Right lobe of liver (tissue), 6 donors: ENCODE results near the gene FBLIM1. TPM values are rescaled to one million over a fixed set of nuclear protein-coding genes. Genes with fewer than 3 reads are reported as not detected.

Experiments used
- ATAC-seq, 4 donors: fragments of 200-7000 bp; cut with Tn5 transposase; one replicate each; pipeline ENCODE4 v1.9.1; 2020; ENCODE audit warnings: mild to moderate bottlenecking in 4 of 4, moderate library complexity in 4 of 4
- DNase-seq, 3 donors: peaks; one replicate each; pipeline ENCODE4 v3.0.0-alpha.2; 2020
- H3K27ac ChIP-seq, 3 donors: fragments of 200-600 bp; one replicate each; pipeline ENCODE4 v1.8.0; 2022
- H3K27me3 ChIP-seq, 2 donors: fragments of 200-600 bp; one replicate each; pipeline ENCODE4 v1.8.0; 2022
- H3K36me3 ChIP-seq, 4 donors: fragments of 200-600 bp; sonication (generic) in 1 of 4; one replicate each; pipeline versions ENCODE4 v1.5.1 to v1.8.0; 2017 to 2022; ENCODE audit warnings: control low read depth in 1 of 4
- H3K4me1 ChIP-seq, 4 donors: fragments of 200-600 bp; sonication (generic) in 1 of 4; one replicate each; pipeline versions ENCODE4 v1.5.1 to v1.8.0; 2017 to 2022; ENCODE audit warnings: control low read depth in 1 of 4
- H3K4me3 ChIP-seq, 3 donors: fragments of 200-600 bp; one replicate each; pipeline ENCODE4 v1.8.0; 2022
- H3K9me3 ChIP-seq, 4 donors: fragments of 200-600 bp; sonication (generic) in 1 of 4; one replicate each; pipeline versions ENCODE4 v1.5.1 to v1.8.0; 2017 to 2022; ENCODE audit warnings: control low read depth in 1 of 4
- POLR2A ChIP-seq: fragments of 450-650 bp; IDR thresholded peaks from one replicate; pipeline ENCODE4 v1.6.1; 2017; ENCODE audit warnings: antibody characterized with exemption, mild to moderate bottlenecking
- WGBS: methylation state at CpG from one replicate; pipeline ENCODE4 v1.1.6; 2018; ENCODE audit warnings: low coverage, low lambda C conversion rate; ENCODE audit not compliant: insufficient coverage; ENCODE audit errors: missing lambda C conversion rate; 5-methylcytosine and 5-hydroxymethylcytosine counted together
- intact Hi-C, 2 donors: fragments of 100-400 bp; cut with DNase I; formaldehyde crosslinking; loops; one replicate each; pipeline versions ENCODE4 v1.11.2 to v1.14.1; 2022
- total RNA-seq, 6 experiments: library from RNA; depleted of rRNA in 2 of 6; stranded (reverse); fragments of >200 nt in 2 of 6; fragmentation: NEBNext Ultra II Directional in 3 of 6; extraction: Animal tissue kit (Norgen Biotek cat#: 25700) in 3 of 6; gene quantifications; one replicate each; pipeline versions ENCODE4 v1.1.0 to v1.2.4, GENCODE V29; 2016 to 2023
- TF ChIP-seq, protein P1 (sequence below), 4 donors: fragments of 200-600 bp in 3 of 4; fragments of 450-650 bp in 1 of 4; IDR thresholded peaks; one replicate each; pipeline versions ENCODE4 v1.5.1 to v1.8.0; 2016 to 2022; ENCODE audit warnings: antibody characterized with exemption in 4 of 4, mild to moderate bottlenecking in 2 of 4
- donor health status: DM: no; HTN: yes; CAD: no.
- donor health status: DM: no; HTN: no; CAD: no.
- donor health status: DM: no; HTN: no; CAD: no.
- donor health status: DM: no; HTN: yes; CAD: no.
- donor health status: DM: no; HTN: yes; CAD: no.

The FBLIM1 gene
- total RNA-seq, 6 experiments from 2014 or later, result 4.0 to 13.1 (median 6.0) TPM

DNA sequence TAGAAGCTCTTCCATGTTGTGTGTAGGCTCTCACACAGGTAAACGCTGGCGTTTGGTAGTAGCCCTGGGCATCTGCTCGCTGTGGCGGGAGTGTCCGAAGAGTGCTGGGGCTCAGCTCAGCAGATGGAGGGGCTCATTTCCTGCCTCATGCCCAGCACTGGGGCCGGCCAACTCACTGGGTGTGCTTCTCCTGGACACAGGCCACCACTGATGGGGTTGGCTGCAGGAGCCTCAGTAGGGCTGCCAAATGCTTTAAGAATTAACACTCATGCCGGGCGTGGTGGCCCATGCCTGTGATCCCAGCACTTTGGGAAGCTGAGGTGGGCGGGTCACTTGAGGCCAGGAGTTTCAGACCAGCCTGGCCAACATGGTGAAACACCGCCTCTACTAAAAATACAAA is 28.0 kb downstream of the FBLIM1 start:
- intact Hi-C loops, result no loop called here
- H3K4me1 ChIP-seq, result peaks cover 0 to 3% (median 0%) of the 10 kb centered on the region in 4 donors
- DNase-seq (no peak), ATAC-seq (no peak)
- no peaks in the 10 kb centered on the region for H3K27me3 ChIP-seq
- 100% methylated on average over 5 of the region's 10 CpGs for WGBS
- H3K4me3 ChIP-seq, result no peak overlapping the region
- H3K36me3 ChIP-seq, result no peaks in the 10 kb centered on the region
- H3K9me3 ChIP-seq, result no peaks in the 10 kb centered on the region
- H3K27ac ChIP-seq, result no peak overlapping the region
- TF ChIP-seq, protein P1, sequence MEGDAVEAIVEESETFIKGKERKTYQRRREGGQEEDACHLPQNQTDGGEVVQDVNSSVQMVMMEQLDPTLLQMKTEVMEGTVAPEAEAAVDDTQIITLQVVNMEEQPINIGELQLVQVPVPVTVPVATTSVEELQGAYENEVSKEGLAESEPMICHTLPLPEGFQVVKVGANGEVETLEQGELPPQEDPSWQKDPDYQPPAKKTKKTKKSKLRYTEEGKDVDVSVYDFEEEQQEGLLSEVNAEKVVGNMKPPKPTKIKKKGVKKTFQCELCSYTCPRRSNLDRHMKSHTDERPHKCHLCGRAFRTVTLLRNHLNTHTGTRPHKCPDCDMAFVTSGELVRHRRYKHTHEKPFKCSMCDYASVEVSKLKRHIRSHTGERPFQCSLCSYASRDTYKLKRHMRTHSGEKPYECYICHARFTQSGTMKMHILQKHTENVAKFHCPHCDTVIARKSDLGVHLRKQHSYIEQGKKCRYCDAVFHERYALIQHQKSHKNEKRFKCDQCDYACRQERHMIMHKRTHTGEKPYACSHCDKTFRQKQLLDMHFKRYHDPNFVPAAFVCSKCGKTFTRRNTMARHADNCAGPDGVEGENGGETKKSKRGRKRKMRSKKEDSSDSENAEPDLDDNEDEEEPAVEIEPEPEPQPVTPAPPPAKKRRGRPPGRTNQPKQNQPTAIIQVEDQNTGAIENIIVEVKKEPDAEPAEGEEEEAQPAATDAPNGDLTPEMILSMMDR (IDR thresholded peaks at IDR 0.05), result no peak
- no peak for TF ChIP-seq POLR2A

DNA sequence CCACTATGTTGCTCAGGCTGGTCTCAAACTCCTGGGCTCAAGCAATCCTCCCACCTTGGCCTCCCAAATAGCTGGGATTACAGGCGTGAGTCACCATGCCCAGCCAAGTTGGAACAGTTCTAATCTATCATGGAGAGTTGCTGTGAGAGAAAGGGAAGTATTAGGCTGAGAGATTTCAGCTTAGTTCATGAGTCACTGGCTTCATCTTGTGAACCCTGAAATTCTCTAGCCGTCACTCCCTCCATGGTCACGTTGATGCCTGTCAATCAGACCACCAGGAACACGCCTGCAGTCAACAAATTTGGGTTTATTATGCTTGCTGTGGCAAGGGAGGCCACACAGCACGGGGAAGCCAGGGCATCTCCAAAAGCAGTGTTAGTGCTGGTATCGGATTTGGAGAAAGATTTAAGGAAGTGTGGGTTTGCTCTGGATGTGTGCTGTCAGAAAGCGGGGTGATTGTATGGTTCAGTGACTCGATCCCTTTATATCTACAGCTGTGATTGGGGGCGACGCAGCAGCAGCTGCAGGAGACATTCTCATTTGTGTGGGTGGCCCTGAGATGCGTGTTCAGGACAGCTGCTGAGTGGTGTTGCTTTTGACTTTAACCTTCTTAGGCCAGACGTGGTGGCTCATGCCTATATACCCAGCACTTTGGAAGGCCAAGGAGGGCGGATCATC is 30.2 kb downstream of the FBLIM1 start:
- 81% methylated on average over 9 of the region's 13 CpGs for WGBS
- no peaks in the 10 kb centered on the region for H3K9me3 ChIP-seq
- DNase-seq (no peak), ATAC-seq (peak in 3 of 4 donors; percentile 3 to 18 (median 7))
- H3K36me3 ChIP-seq, result no peaks in the 10 kb centered on the region
- peaks cover 0 to 3% (median 0%) of the 10 kb centered on the region in 4 donors for H3K4me1 ChIP-seq
- intact Hi-C loops, result no loop called here
- peak overlapping the region in 1 of 3 donors; percentile 40 for H3K27ac ChIP-seq
- TF ChIP-seq POLR2A, result no peak
- TF ChIP-seq, protein P1 (IDR thresholded peaks at IDR 0.05), result no peak
- no peak overlapping the region for H3K4me3 ChIP-seq
- no peaks in the 10 kb centered on the region for H3K27me3 ChIP-seq

DNA sequence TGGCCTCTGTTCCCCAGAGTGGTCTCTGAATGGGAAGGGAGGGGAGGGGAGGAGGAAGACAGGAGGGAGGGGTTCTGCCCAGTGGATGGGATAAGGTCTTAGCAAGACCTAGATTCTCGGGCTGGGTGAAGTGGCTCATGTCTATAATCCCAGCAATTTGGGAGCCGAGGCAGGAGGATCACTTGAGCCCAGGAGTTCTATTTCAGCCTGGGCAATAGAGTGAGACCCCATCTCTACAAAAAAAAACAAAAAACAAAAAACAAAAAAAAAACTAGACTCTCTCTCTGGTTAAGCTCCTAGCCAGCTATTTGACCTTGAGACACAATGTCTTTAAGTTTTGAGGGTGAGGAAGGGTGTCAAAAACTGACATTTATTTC is 37.5 kb downstream of the FBLIM1 start:
- H3K4me1 ChIP-seq, result peaks cover 0 to 39% (median 5%) of the 10 kb centered on the region in 4 donors
- no peaks in the 10 kb centered on the region for H3K27me3 ChIP-seq
- no peaks in the 10 kb centered on the region for H3K9me3 ChIP-seq
- no peak for ATAC-seq
- TF ChIP-seq, protein P1 (IDR thresholded peaks at IDR 0.05), result no peak
- TF ChIP-seq POLR2A, result no peak
- no peak for DNase-seq
- no peaks in the 10 kb centered on the region for H3K36me3 ChIP-seq
- H3K4me3 ChIP-seq, result no peak overlapping the region
- H3K27ac ChIP-seq, result peak overlapping the region in 1 of 3 donors; percentile 18
- 90% methylated on average over 2 of the region's 2 CpGs for WGBS
- intact Hi-C loops, result no loop called here

DNA sequence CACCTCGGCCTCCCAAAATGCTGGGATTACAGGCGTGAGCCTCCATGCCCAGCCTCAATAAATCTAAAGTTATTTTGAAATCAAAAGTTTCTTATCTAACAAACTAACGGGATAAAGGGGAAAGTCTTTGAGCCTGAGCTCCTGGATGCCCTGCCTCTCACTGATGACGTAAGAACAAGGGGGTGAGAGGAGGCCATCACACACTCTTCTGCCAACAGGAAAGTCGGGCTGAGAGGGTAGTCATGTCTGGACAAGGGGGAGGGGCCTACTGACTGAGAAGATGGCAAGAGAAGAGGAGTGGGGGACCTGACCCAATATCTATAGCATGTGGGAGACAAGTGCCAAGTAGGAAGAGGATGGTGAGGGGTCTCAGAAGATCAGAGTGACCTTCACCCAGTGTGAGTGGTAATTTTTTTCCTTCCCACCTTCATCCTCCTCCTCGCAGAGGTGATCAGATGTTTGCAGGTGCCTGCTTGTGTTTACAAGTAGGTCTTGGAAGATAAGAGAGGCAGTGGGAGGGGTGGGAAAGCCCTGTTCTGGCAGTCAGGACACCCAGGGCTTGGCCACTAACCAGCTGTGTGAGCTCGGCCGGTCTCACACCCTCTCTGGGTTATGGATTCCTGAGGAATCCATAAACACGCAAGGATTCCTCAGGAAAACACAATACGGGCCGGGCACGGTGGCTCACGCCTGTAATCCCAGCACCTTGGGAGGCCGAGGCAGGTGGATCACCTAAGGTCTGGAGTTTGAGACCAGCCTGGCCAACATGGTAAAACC is 39.2 kb downstream of the FBLIM1 start:
- Histone ChIP-seq H3K27ac (peak overlapping the region in 1 of 3 donors; percentile 33), H3K36me3 (no peaks in the 10 kb centered on the region), H3K9me3 (no peaks in the 10 kb centered on the region), H3K4me1 (peaks cover 0 to 39% (median 5%) of the 10 kb centered on the region in 4 donors), H3K4me3 (no peak overlapping the region), H3K27me3 (no peaks in the 10 kb centered on the region)
- ATAC-seq, result peak in 1 of 4 donors; percentile 13
- 64% methylated on average over 7 of the region's 14 CpGs for WGBS
- DNase-seq, result no peak
- intact Hi-C loops, result no loop called here
- TF ChIP-seq, protein P1 (IDR thresholded peaks at IDR 0.05), result no peak
- TF ChIP-seq POLR2A, result no peak
